ENCODE measurements around the gene ATP7B.
"Not testable (repeated sequence)": the region's sequence is repeated elsewhere in the genome, so short reads cannot be mapped to it uniquely, and the experiment has no call there.

The ATP7B gene

DNA sequence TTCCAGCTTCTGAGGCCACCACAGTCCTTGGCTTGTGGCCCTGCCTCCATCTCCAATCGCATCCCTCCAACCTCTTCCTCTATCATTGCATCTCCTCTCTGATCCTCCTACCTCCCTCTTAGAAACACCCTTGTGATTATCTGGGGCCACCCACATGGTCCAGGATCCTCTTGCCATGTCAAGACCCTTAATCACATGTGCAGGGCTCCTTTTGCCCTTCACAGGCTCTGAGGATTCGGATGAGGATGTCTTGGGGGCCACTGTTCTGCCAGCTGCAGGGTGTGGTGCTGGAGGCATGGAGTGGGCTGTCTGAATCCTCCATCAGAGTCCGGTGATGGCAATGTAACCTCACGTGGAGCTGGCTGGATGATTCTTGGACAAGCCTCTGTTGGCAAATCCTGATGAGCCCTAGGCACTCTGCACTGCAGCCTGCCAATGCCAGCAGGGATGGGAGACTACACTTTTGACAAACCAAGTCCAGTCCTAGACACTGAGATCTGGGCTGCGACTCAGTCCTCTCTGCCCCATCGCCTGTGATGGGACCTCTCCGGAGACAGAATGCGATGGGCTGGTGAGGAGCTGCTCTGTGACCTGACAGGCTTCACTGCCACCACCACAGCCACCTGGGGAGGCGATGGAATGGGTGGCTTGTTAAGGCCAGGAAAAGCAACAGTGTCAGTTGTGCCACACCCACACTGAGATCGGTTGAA, 88.3 kb downstream of the ATP7B start:
- no peak for DNase-seq (ENCODE audit: low read depth in 2 of 2)

DNA sequence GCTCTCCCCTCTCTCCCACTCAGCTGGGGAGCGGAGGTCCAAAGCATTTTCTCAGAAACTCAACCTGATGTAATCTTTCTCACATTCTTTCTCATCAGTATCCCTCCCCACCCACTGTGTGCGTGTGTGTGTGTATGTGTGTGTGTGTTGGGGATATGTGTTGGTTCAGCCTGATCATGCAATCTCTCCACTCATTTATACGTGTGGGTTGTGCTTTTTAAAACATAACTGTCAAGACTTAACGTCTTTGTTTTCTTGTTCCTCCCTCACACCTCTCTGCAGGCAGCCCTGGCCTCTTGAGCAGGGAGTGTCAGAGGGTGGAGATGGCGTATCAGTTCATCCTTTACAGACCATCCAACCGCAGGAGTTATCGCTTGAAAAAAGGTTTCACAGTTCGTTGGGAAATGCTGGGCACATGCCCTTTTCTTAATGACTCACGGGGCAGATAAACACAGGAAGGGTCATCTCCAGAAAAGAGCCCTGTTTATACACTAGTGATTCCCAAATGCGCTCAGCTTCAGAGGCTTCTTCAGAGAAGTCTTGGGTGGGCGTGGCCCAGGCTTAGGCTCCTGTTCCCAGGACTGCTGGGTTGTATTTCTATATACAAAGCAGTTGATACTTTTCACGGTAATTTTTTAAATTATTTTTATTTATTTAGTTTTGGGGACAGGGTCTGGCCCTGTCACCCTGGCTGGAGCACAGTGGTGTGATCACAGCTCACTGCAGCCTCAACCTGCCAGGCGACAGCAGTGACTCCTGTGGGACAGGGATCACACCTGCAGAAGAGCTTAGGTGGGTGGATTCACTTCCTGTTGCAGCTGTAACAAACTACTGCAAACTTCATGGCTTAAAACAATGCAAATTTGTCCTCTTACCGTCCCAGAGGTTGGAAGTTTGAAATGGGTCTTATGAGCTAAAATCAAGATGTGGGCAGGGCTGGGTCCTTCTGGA, 89.2 kb downstream of the ATP7B start:
- no peak for DNase-seq (ENCODE audit: low read depth in 2 of 2)

DNA sequence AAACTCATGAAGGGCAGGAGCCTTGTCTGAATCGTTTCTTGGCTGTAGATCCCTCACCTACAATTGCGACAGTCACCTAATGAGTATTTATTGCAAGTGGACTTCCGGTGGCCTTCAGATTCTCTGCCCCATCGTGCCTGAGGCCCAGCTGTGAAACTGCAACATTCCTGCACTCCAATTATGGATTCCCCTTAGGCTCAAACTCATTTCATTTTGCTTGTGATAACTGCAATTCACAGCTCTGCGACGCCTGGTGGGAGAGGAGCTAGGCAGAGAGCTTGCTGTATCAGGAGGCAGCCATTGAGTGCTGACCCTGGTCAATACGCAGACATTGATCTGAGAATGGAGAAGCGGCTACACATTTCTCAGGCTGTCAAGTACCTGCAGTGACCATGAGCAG, 90.5 kb downstream of the ATP7B start:
- no peak for DNase-seq (ENCODE audit: low read depth in 2 of 2)

DNA sequence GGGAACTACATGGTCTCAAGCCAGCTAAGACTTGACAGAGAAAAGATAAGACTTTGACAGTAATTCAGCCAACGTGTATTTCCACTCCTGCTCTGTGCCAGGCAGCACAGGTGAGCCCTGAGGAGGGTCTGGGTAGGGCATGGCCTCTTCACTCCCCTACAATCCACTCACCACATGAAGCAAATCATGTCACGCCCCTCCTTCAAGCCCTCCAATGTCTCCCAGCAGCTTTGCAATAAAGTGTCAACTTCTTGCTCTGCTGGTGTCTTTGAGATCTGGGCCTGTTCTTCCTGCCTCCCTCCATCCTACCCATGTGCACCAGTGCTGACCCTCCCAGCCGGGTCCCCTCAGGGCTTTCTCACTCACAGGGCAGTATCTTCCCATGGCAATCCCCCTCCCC, 91.0 kb downstream of the ATP7B start:
- DNase-seq (ENCODE audit: low read depth in 2 of 2): no peak

DNA sequence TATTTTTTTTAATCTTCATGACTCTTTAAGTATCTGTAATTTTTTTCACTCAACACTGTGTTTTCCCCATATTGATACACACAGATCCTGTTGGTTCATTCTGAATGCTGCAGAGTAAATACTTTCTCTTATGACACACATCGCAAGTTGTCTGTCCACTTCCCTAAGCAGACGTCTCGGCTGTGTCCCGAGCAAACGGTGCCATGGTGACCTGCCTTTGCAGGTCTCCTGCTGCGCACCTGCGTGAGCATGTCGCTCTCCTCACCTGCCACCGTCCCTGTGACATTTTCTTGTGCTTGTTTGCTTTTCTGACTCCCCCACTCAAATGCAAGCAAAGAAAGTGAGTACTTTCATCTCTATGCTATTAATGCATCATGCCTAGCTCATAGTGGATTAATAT, 91.7 kb downstream of the ATP7B start:
- no peak for DNase-seq (ENCODE audit: low read depth in 2 of 2)

DNA sequence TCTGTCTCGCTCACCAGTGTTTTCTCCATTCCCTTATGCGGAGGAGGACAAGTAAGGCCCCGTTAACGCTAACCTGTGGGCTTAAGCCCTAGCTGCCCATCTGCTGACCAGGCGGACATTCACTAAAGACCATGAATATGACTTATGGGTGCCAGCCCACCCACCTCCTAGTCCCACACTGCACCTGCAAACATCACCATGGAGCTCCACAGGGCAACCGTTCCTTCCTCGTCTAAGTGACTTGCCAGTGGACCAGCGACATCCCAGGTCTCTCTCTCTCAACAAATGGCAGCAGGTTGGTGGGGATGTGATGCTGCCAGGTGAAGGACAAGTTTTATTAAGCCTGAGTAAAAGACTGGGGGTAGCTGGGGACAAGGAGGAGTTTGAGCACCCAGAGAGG, 94.3 kb downstream of the ATP7B start:
- DNase-seq (ENCODE audit: low read depth in 2 of 2): no peak

DNA sequence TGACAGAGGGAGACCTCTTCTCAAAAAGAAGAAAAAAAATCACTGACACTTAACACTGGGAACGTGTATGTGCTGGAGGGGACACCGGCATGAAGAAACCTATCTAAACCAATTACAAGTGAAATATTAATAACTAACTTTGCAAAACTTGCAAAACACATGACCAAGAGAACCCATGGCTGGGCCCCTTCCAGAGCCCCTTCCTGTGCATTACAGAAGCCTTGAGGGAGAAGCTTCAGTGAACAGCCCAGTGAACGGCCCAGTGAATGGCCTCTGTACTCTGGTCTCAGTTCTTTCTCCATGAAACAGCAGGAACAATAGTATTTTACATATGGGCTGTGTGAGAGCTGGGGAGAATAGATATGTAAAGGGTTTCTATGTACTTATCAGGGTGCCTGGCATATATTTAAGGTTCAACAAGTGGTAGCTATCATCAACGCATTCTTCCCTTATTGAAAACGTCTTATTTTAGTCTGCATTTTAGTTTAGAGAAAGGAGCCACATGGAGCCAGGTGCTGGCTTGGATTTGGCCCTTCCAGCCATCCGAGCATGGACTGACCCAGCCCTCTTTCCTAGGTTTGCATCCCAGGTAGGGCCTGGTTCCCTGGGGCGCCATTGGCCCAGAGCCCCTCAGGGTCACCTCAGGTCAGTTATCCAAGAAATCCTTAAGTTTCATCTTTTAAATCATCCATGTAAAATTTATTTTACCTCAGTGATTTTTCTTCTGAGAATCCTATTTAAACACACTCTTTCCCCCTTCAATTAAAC, 95.0 kb downstream of the ATP7B start:
- DNase-seq (ENCODE audit: low read depth in 2 of 2): no peak

DNA sequence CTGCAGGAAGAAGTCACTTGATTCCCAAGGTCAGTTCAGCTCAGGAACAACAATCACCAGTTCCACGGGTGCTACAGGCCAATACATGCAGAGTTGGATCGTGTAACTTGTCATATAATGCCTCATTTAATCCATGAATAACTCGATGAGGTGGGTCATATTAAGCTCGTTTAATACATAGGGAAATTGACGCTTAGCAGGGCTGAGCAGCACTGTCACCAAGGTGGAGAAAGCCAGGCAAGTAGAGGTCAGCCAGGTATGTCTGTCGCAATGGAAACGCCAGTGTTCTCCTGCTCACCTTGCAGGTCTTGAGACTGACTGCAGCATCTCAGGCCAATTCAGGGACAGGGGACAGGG, 97.1 kb downstream of the ATP7B start:
- no peak for DNase-seq (ENCODE audit: low read depth in 2 of 2)

DNA sequence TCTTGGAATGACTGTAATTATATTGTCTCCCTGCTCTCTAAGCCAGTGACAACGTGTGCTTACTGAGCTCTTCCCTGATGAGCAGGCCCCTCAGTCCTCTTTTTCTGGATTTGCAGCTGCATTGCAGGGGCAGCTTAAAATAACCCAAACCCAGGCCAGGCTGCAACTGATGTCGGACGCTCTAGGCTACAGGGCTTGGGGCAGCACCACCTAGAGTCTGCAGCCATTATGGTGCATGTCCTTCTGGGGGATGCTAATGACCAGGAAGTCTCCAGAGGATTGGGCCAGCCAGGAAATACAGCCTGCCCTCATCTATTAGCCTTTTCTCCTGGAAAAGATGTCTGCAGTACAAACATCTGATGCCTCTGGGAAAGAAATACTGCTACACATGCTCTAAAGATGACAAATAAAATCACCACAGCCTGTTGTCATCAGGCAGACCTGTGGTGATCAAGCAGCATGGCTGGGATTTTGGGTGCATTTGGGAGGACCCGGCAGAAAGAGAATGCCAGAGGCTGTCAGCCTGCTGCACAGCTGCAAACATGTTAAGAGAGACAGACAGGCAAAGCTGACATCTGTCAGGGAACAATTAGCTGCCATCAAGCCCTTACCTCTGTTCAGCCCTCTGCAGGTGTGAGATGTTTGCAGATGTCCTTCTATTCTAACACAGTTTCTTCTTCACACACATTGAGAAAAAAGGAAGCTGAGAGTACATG, 97.7 kb downstream of the ATP7B start:
- DNase-seq (ENCODE audit: low read depth in 2 of 2): no peak

DNA sequence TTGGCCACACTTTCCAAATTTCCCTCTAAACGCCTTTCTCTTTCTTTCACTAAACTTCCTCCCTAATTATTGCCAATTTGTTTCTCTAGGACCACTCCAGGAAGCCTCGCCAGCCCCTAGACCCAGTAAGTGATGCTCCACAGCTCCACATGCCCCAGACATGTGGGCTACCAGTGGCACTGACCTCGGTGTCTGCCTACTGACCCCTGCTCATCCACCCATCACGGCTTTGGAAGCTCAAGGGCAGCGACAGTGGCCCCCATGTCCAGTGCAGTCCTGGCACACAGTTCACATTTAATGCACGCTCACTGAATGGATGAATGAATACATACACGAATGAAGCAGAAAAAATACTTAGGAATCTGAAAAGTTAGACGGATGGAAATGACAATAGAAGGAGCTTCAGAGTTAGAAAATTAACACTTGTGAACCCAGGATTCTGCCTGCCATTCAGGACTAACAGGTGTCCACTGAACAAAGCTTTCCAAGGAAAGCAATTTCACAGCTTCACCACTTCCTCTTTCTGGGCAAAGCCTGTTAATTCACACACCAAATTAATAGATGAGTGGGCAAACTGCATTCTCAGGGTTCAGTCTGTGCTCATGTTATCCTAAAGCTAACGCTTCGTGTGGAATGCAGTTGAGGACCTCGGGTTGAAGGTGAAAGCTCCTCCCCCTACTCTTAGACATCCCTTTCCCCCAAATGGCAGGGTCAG, 98.6 kb downstream of the ATP7B start:
- no peak for DNase-seq (ENCODE audit: low read depth in 2 of 2)

DNA sequence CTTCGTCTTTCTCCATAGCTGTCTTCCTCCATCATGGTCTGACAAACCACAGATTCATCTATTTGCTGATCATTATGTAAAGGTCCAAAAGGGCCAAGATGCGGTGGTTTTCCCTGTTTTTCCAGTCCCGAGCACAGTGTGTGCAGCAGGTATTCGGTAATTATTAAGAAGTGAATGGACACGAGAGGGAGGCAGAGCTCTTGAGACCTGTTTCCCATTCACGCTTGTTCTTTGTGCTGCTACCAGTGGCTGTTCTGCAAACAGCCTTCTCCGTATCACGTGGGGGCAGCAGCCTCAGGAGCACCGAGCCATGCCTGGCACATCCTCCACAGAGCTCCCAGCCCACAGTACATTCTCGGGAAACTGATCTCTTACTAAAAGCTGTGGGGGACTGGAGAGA, 99.2 kb downstream of the ATP7B start:
- no peak for DNase-seq (ENCODE audit: low read depth in 2 of 2)

DNA sequence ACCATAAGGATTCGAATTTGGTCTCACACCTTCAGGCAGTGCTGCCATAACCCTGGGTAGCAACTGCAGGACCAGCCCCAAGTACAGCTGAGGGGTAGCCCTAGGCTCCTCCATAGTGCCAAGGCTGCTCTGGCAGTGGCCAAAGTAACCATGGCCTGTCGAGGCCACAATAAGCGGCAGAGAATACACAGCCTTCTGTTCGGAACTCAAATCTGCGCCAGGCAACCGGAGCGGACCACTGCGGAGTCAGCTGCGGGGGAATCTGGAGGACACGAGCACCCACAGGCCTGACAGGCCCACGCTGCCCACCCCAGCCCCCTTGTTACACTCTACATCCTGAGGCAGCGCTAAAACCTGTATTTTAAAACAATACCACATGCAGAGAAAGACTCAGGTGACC, 100.7 kb downstream of the ATP7B start:
- no peak for DNase-seq (ENCODE audit: low read depth in 2 of 2)

DNA sequence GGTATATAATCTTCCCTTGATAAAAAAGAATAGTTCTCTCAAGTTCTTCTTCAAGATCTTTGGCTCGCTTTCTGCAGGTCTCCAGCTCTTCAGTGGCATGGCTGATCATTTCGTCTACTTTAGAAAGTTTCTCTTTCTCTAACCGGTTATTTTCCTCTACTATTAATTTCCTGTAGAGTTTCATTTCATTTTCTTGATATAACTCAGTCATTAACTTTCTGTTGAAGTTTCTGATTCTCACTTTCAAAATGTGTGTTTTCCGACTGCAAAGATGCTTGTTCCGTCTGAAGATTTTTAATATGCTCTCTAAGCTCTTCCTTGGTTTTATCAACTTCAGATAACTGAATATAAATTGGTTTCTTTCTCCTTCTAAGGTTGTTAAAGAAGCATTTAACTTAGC, 102.0 kb downstream of the ATP7B start:
- not testable (repeated sequence) for DNase-seq (ENCODE audit: low read depth in 2 of 2)

DNA sequence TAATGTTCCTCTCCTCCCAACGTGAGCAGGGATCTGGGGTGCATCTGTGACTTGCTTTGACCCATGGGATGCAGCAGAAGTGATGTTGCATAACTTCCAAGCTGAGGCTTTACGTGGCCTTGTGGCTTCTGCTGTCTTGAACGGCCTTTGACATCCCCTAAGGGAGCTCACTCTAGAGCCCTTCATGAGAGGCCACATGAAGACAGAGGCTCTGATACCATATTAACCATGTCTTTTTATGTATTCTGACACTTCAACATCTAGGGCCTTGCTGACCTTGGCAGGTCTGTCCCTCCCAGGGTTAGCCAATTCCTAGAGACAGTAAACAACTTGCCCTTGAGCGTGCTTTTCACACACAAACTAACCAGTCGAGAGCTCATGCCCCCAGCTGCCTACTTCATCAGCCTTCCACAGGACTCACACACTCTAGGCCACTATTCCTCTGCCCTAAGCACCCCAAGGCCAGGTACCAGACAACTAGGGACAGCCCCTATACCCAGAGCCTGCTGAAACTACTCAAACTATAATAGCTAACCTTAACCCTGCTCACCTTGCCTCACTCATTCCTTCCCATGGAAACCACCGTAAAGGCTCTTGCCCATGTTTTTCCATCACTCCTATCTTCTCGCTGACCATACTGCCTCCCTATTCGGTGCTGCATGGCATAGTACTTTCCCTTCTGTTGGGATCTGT, 104.1 kb downstream of the ATP7B start:
- no peak for DNase-seq (ENCODE audit: low read depth in 2 of 2)

DNA sequence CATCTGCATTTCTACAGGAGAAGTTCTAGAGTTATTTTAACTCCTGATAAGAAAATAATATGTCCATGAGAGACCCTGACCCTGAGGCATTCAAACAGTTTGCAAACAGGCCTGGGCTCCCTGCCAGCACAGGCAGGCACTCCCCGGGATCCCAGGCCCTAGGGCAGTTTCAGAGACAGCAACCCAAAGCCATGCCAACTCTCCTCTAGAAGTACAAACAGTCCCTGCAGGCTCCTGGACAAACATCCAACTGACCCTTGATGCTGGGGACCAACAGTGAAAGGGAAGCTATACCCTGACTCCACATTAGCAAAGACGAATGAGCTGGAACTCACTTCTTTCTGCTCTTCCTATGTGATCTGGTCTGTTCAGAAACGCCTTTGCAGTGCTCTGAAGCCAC, 104.7 kb downstream of the ATP7B start:
- no peak for DNase-seq (ENCODE audit: low read depth in 2 of 2)

DNA sequence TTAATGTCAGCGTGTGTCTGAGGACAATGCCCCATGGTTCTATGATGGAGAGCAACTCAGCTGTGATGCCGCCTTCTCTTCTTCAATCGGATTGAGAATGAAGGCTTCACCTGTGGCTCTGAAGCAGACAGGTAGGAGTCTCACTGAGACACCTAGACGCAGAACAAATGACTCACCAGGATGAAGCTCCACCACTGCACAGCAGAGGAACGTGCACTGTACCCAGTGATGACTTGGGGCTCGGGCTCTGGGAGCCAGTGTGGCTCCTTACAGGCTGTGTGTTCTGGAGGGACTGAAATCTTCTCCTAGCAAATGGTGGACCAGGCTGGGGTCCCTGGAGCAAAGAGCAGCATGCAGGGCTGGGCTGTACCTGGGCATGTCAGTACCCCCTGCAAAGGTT, 105.5 kb downstream of the ATP7B start:
- no peak for DNase-seq (ENCODE audit: low read depth in 2 of 2)

DNA sequence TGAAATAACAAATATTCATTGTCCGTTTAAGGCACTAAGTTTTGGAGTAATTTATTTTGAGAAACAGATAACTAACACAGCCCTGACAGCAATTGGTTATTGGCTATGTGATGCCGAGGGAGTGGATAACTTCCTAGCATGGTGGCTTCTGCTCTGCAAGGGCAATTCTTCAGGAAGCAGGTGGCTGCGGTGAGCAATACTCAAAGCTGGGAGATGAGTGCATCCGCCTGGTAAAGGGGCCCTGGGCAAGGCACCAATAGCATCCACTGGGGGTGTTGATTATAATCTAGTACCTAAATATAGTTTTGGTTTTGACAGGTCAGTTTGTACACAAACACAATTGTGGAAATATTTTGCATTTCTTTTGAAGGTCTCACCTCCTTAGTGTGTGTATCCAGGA, 108.5 kb downstream of the ATP7B start:
- DNase-seq (ENCODE audit: low read depth in 2 of 2): no peak

DNA sequence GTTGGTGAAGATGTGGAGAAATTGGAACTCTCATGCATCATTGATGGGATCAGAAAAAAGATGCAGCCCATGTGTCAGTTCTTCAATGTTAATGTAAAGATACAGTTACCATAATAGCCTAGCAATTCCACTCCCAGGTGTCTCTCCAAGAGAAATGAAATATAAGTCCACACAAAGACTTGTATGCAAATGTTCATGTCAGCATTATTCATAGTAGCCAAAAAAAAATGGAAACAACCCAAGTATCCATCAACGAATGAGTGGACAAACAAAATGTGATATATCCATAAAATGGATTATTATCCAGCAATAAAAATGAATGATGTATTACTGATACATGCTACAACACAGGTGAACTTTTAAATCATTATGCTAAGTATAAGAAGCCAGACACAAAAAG, 110.8 kb downstream of the ATP7B start:
- DNase-seq (ENCODE audit: low read depth in 2 of 2): no peak

DNA sequence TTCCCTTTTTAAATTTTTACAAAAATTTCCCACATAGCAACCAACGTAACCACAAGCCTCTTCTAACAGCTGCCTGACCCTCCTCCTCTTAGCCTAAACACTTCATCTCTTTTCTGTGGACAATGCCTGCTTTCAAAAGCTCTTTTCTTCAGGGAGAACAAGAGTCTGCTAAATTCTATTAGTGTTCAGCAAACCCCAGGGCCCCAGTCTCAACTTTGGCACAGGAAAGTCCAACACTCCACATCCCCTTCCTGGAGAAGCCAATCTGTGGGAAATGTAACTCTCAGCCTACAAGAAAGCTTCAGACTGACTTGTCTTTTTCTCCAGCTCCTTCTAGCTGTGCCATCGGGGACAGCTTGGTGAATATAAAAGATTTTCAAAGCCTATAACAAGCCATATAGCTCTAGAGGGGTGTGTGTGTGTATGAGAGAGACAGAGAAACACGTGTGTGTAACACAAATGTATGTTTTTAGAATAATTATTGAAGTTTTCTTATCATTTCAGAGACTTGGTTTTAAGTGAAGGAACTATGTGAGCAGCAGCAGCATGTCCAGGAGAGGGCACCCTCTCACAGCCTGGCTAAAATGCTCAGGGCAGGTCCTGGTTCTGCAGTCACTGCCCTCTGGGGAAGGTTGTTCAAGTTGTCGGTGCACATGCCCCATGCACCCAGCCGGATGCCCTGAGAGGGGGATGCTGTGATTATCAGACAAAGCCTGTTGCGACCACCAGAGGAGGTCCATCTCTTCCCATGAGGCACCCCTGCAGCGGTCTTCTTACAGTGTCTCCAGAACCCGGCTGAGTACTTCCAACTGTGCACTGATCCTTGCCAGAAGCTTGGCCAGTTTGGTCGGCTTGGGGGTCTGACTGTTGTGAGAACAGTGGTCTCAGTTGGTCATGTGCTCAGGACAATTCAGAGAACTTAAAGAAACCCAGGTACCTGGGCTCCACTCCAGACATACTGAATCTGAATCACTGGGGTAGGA, 115.1 kb downstream of the ATP7B start:
- no peak for DNase-seq (ENCODE audit: low read depth in 2 of 2)

Measured in activated CD8-positive, alpha-beta memory T cell treated with anti-CD3 and anti-CD28 coated beads for 4 hours (primary cell).